ENCODE data around the gene TPD52L1.

GRCh38 chr6:125259354-125259736 lies 105.8 kb downstream of the TPD52L1 start:
- TF ChIP-seq, protein P1, sequence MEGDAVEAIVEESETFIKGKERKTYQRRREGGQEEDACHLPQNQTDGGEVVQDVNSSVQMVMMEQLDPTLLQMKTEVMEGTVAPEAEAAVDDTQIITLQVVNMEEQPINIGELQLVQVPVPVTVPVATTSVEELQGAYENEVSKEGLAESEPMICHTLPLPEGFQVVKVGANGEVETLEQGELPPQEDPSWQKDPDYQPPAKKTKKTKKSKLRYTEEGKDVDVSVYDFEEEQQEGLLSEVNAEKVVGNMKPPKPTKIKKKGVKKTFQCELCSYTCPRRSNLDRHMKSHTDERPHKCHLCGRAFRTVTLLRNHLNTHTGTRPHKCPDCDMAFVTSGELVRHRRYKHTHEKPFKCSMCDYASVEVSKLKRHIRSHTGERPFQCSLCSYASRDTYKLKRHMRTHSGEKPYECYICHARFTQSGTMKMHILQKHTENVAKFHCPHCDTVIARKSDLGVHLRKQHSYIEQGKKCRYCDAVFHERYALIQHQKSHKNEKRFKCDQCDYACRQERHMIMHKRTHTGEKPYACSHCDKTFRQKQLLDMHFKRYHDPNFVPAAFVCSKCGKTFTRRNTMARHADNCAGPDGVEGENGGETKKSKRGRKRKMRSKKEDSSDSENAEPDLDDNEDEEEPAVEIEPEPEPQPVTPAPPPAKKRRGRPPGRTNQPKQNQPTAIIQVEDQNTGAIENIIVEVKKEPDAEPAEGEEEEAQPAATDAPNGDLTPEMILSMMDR (IDR thresholded peaks at IDR 0.05), result no peak
- TF ChIP-seq POLR2A (IDR thresholded peaks at IDR 0.05), result no peak

Measured in testis (tissue), 2 donors.